SK-N-SH (cell line): ENCODE measurements around the gene FAM3C. TPM values are rescaled to one million over a fixed set of nuclear protein-coding genes. Genes with fewer than 3 reads are reported as not detected.

Source experiments
- CTCF ChIA-PET: fragments of 300-600, 350-600 bp; formaldehyde crosslinking; extraction: SDS; loops from one replicate; lab custom pipeline; 2021; lab: Yijun Ruan, JAX
- POLR2A ChIA-PET: fragments of 350-600 bp; sonication (Branson Sonifier 250); formaldehyde crosslinking; extraction: SDS; loops from one replicate; lab custom pipeline; 2020; ENCODE audit warnings: antibody characterized with exemption, inconsistent platforms; lab: Yijun Ruan, JAX
- DNase-seq: peaks from one replicate; pipeline ENCODE4 v3.0.0; 2012
- H2AFZ ChIP-seq: fragments of 200-600 bp; sonication (generic); 2 replicates; pipeline ENCODE4 v1.8.1; 2016; ENCODE audit warnings: antibody characterized with exemption, mild to moderate bottlenecking, low read depth
- H3F3A ChIP-seq: fragments of 200-600 bp; sonication (generic); replicated peaks from 2 replicates; pipeline ENCODE3; 2016; ENCODE audit warnings: antibody characterized with exemption, mild to moderate bottlenecking; ENCODE audit not compliant: insufficient read depth
- H3K27ac ChIP-seq, 2 experiments: fragments of 200-500 bp in 1 of 2; fragments of 200-600 bp in 1 of 2; sonication (Bioruptor generic) in 1 of 2; sonication (generic), shearing (Covaris generic) in 1 of 2; 2 replicates each; pipeline versions ENCODE4 v1.5.1 to v1.6.1; 2014 to 2016; ENCODE audit warnings: low read depth in 2 of 2, inconsistent platforms in 1 of 2, low read length in 1 of 2, mild to moderate bottlenecking in 1 of 2, mixed read lengths in 1 of 2
- H3K27me3 ChIP-seq: fragments of 200-600 bp; sonication (generic), shearing (Covaris generic); 2 replicates; pipeline ENCODE4 v1.6.1; 2016; ENCODE audit warnings: mixed run types; ENCODE audit not compliant: insufficient read depth
- H3K36me3 ChIP-seq, 2 experiments: fragments of 200-500 bp in 1 of 2; fragments of 200-600 bp in 1 of 2; sonication (Bioruptor generic) in 1 of 2; sonication (generic) in 1 of 2; replicated peaks in 1 of 2; 2 replicates each; pipeline versions ENCODE3 to v1.5.1; 2014 to 2016; ENCODE audit warnings: low read length in 1 of 2, mild to moderate bottlenecking in 1 of 2; ENCODE audit not compliant: insufficient read depth in 2 of 2, control insufficient read depth in 1 of 2
- H3K4me1 ChIP-seq, 2 experiments: fragments of 200-500 bp in 1 of 2; fragments of 200-600 bp in 1 of 2; sonication (Bioruptor generic) in 1 of 2; sonication (generic), shearing (Covaris generic) in 1 of 2; 2 replicates each; pipeline versions ENCODE4 v1.5.1 to v1.6.1; 2014 to 2016; ENCODE audit warnings: low read depth in 1 of 2, low read length in 1 of 2, mixed run types in 1 of 2; ENCODE audit not compliant: insufficient read depth in 2 of 2, control insufficient read depth in 1 of 2
- H3K4me2 ChIP-seq: fragments of 200-600 bp; sonication (generic), shearing (Covaris generic); 2 replicates; pipeline ENCODE4 v1.6.1; 2017; ENCODE audit warnings: mixed run types
- H3K4me3 ChIP-seq, 2 experiments: fragments of 200-500 bp in 1 of 2; fragments of 200-600 bp in 1 of 2; sonication (Bioruptor generic) in 1 of 2; sonication (generic), shearing (Covaris generic) in 1 of 2; 2 replicates each; pipeline versions ENCODE4 v1.5.1 to v1.8.1; 2014 to 2016; ENCODE audit warnings: low read depth in 2 of 2, inconsistent platforms in 1 of 2, low read length in 1 of 2, mild to moderate bottlenecking in 1 of 2, mixed read lengths in 1 of 2, moderate library complexity in 1 of 2
- H3K79me2 ChIP-seq: fragments of 200-600 bp; sonication (generic); 2 replicates; pipeline ENCODE4 v1.8.1; 2017; ENCODE audit warnings: mild to moderate bottlenecking; ENCODE audit not compliant: insufficient read depth
- H3K9ac ChIP-seq: fragments of 200-600 bp; sonication (generic); 2 replicates; pipeline ENCODE4 v1.6.1; 2017; ENCODE audit warnings: mixed run types
- H3K9me2 ChIP-seq: fragments of 200-600 bp; sonication (generic); 2 replicates; pipeline ENCODE4 v1.6.1; 2017; ENCODE audit warnings: mixed run types
- H3K9me3 ChIP-seq: fragments of 200-600 bp; sonication (generic); 2 replicates; pipeline ENCODE4 v1.6.1; 2017; ENCODE audit warnings: mixed run types, mild to moderate bottlenecking, moderate library complexity
- H4K20me1 ChIP-seq: fragments of 200-600 bp; sonication (generic); 2 replicates; pipeline ENCODE4 v1.6.1; 2017; ENCODE audit warnings: mild to moderate bottlenecking, mixed run types; ENCODE audit not compliant: insufficient read depth
- EP300 ChIP-seq, 2 experiments: IDR thresholded peaks; 2 replicates each; pipeline versions ENCODE4 v1.4.0 to v1.6.1; 2012; ENCODE audit warnings: borderline replicate concordance in 1 of 2, low read depth in 1 of 2, low read length in 1 of 2
- FOSL2 ChIP-seq: IDR thresholded peaks from 2 replicates; pipeline ENCODE4 v1.4.0; 2012; ENCODE audit warnings: low read depth, mild to moderate bottlenecking, moderate library complexity, borderline replicate concordance
- FOXJ3 ChIP-seq: sonication (generic); formaldehyde crosslinking; IDR thresholded peaks from 2 replicates; pipeline ENCODE4 v1.5.1; 2020; ENCODE audit warnings: mild to moderate bottlenecking, missing genetic modification reagents
- MAX ChIP-seq: IDR thresholded peaks from 2 replicates; pipeline ENCODE4 v1.4.0; 2012; ENCODE audit warnings: low read depth
- REST ChIP-seq: IDR thresholded peaks from 2 replicates; pipeline ENCODE4 v1.6.1; 2012; ENCODE audit warnings: mild to moderate bottlenecking, low read depth, low read length, moderate library complexity
- RXRA ChIP-seq: IDR thresholded peaks from 2 replicates; pipeline ENCODE4 v1.4.0; 2012; ENCODE audit warnings: low read depth, mild to moderate bottlenecking, borderline replicate concordance
- SIN3A ChIP-seq: IDR thresholded peaks from 2 replicates; pipeline ENCODE4 v1.6.1; 2012; ENCODE audit warnings: low read depth, mild to moderate bottlenecking, low read length, moderate library complexity, borderline replicate concordance
- TEAD4 ChIP-seq: IDR thresholded peaks from 2 replicates; pipeline ENCODE4 v1.4.0; 2012; ENCODE audit warnings: mild to moderate bottlenecking, borderline replicate concordance; ENCODE audit not compliant: insufficient read depth
- ZBTB33 ChIP-seq: IDR thresholded peaks from 2 replicates; pipeline ENCODE4 v1.4.0; 2012; ENCODE audit warnings: low read depth, borderline replicate concordance
- WGBS: methylation state at CpG from one replicate; pipeline ENCODE4 v1.1.6; 2017; ENCODE audit warnings: low lambda C conversion rate; 5-methylcytosine and 5-hydroxymethylcytosine counted together
- polyA plus RNA-seq, 3 experiments: library from polyadenylated mRNA; depleted of rRNA; stranded (reverse); fragments of >200 nt; gene quantifications; 2 replicates each; pipeline ENCODE4 v1.2.3, GENCODE V29; 2012

Gene FAM3C
- polyA plus RNA-seq, 1 of the 3 experiments (the other 2 are of a cell fraction), result 80.0 TPM

- no peak for TF ChIP-seq ZBTB33
- TF ChIP-seq FOSL2, result no peak
- TF ChIP-seq MAX, result no peak
- TF ChIP-seq EP300 (IDR thresholded peaks at IDR 0.05; ENCODE audit: borderline replicate concordance in 1 of 2, low read depth in 1 of 2, low read length in 1 of 2), result no peak
- TF ChIP-seq TEAD4, result no peak
- TF ChIP-seq SIN3A, result no peak
Measured at GRCh38 chr7:121384265-121384664, 11.8 kb downstream of the FAM3C start (continued).

- WGBS, result 99% methylated on average over 2 of the region's 2 CpGs
- H3K4me2 ChIP-seq, result no peak overlapping the region
- H3K27me3 ChIP-seq, result no peaks in the 10 kb centered on the region
- H3K79me2 ChIP-seq, result peaks cover 89% of the 10 kb centered on the region
- H3K4me3 ChIP-seq, result no peak overlapping the region
- ChIA-PET CTCF (interaction anchor here (0.7 to 7.6 kb wide), 6 partner anchors 9 to 392 kb away, joined by 3 to 71 read pairs (median 4); partner anchors contain the start of gene FAM3C), POLR2A (interaction anchor here (1.1 kb wide), 1 partner anchor 13 kb away, joined by 3 read pairs; the partner anchor contains the start of gene FAM3C)
- no peak overlapping the region for H3K27ac ChIP-seq
- H3K9me2 ChIP-seq, result no peaks in the 10 kb centered on the region; the same call in 1 of the 2 replicates
- H3F3A ChIP-seq, result peaks cover 4% of the 10 kb centered on the region
- no peak overlapping the region for H3K9ac ChIP-seq
- no peaks in the 10 kb centered on the region for H3K9me3 ChIP-seq
- TF ChIP-seq FOXJ3 (no peak), REST (no peak), RXRA (no peak)
- H4K20me1 ChIP-seq, result peaks cover 56% of the 10 kb centered on the region
- H3K4me1 ChIP-seq, result peaks cover 6 to 29% of the 10 kb centered on the region in 2 experiments; a peak in 3 of 4 replicates
- no peak for DNase-seq
- H2AFZ ChIP-seq, result no peak overlapping the region
- peaks cover 32 to 56% of the 10 kb centered on the region in 2 experiments for H3K36me3 ChIP-seq
Measured at GRCh38 chr7:121383235-121383910, 12.7 kb downstream of the FAM3C start.
